HG03025 (cell line): ENCODE results near the gene ATP8B3.

Source experiments
- ATAC-seq: cut with Tn5 transposase; IDR thresholded peaks from one replicate; pipeline ENCODE4 v1.9.1; 2021; ENCODE audit warnings: mild to moderate bottlenecking, moderate library complexity; ENCODE audit not compliant: unreplicated experiment, low FRiP score

The ATP8B3 gene

DNA sequence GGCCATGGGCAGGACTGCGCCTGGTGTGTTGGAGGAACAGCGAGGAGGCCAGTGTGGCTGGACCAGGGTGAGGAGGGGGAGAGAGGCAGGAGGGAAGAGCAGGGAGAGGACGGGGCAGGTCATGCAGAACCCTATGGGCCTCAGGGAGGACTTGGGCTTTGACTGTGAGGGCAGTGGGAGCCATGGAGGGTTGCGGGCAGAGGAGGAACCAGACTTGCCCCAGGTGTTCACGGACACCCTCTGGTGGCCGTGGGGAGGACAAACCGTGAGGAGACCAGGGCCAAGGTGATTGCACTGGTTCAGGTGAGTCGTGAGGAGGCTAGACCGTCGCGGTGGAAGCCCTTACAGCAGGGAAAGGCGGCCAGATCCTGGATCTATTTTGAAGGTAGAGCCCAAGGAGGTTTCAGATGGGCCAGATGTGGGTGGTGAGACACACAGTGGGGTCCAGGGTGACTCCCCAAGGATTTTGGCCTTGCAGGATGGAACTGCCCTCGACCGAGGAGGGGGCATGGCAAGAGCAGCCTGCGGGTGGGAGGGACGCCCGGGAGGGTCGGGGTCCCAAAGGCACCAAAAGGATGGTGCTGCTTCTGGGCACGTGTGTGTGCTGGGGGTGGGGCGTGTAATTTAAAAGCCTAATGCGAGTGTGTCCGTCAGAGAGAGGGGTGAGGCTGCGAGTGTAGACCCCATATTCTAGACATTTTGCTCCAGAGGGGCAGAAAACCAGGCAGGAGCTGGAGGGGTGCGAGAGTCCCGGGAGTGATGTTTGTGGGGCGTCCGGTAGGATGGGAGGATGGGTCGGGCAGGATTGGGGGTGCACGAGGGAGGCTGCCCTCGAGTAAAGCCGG is 39.0 kb upstream of the ATP8B3 start:
- no peak for ATAC-seq

DNA sequence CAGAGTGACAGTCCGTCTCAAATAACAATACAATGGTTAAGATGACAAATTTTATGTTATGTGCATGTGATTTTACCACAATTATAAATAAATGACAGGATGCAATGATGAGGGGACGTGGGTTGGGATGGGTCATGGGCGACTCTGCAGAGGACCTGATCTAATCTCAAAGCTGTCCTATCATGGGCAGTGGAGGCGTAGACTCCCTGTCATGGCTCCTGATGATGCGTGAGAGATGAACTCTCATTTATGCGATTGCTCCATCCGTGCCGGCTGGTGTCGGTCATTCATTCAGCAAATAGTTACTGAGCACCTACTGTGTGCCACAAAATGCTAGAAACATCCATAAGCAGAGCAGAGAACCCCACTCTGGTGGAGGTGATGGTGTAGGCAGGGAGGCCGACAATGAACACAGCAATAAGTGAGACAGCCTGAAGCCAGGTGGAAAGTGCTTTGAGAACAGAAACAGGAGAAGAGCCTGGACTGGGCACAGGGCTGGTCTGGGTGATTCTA is 37.9 kb upstream of the ATP8B3 start:
- ATAC-seq = no peak

DNA sequence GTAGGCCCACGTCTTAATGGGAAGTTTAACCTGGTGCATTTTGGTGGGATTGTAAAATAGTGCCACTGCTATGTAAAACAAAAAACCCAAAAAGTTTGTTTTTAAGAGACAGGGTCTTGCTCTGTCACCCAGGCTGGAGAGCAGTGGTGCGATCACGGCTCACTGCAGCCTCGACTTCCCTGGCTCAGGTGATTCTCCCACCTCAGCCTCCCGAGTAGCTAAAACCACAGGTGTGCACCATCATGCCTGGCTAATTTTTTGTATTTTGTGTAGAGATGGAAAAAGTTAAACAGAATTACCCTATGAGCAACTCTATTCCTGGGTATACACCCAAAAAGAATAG is 37.0 kb upstream of the ATP8B3 start:
- no peak for ATAC-seq

DNA sequence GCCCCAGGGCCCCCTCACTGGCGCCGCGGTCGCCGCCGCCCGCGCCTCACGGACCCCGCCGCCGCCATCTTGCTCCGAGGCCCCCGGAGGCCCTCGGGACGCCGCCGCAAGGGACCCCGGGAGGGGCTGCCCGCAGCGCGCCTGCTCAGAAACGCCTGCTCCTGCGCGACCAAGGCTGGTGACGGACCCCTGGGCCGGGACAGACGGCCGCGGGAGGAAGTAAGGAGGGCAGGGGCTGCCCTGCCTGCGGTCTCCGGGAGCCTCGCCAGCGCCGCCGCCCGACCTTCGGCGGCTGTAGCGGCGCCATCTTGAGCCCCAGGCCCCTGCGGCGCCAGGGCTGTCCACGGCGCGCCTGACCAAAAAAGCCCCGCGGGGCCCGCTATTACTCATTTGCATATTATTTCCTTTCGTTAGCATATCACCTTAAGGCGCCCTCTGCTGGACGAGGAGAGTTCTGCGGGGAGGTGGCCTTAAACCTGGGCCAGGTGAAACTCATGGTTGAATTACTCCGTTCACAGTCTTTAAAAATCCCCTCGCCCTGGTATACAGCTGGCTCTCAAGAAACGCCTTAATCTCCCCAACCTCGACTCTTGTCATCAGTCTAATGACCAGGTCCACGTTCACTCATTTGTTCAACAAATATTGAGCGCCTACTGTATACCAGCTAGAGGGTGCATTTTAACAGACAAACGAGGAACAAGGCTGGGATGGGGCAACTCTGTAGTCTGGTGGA is 36.5 kb upstream of the ATP8B3 start, which contains the start of gene REXO1:
Gene REXO1, minus strand, starts transcription at position 85 of the 733 bp plus-strand sequence. CDS start 125 bp downstream, outside the sequence.
- ATAC-seq = peak; percentile 51

DNA sequence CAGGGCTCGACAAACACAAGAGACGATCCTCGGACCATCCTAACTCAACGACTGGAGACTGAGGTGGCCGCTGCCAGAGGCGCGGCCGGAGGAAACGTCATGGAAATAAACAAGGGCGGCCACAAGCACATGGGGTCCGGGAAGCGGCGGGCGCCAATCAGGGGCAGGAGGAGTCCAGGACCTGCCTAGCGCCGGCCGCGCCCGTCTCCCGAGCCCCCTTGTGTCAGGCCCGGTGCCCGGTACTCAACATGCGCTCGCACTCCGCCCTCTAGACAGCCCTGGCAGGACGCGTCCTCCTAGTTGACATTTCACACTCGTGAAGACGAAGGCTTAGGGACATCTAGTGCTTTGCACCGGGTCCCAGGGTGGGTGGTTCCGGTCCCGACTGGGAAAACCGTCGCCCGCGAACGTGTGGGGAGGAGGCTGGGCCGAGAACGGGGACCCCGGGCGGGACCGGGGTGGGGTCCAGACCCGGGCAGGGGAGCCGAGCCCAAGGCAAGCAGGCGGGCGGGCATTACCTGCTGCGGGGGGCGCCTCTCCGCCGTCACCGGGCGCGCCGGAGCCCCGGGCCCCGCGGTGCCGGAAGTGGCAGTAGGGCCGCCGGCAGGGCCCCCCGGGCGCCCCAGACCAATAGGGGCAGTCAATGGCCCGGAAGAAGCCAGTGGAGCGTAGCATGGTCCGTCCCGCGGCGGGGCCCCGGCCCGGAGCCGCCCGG is 35.8 kb upstream of the ATP8B3 start:
- peak; percentile 18 for ATAC-seq

DNA sequence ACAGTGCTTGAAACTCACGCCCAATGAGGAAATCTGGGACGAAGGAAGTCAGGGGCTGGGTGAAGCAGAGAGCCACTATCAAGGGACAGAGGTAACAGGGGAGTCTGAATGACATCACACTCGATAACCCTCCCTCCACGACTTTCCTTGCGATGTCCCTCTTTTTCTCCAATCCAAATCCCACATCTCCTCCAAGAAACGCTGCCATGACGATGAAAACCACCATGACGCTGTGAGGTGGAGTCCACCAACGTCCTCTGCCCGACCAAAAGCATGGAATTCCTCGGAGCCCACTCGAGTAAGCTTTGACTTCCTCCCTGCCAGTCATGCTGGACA is 35.2 kb upstream of the ATP8B3 start:
- ATAC-seq = no peak

DNA sequence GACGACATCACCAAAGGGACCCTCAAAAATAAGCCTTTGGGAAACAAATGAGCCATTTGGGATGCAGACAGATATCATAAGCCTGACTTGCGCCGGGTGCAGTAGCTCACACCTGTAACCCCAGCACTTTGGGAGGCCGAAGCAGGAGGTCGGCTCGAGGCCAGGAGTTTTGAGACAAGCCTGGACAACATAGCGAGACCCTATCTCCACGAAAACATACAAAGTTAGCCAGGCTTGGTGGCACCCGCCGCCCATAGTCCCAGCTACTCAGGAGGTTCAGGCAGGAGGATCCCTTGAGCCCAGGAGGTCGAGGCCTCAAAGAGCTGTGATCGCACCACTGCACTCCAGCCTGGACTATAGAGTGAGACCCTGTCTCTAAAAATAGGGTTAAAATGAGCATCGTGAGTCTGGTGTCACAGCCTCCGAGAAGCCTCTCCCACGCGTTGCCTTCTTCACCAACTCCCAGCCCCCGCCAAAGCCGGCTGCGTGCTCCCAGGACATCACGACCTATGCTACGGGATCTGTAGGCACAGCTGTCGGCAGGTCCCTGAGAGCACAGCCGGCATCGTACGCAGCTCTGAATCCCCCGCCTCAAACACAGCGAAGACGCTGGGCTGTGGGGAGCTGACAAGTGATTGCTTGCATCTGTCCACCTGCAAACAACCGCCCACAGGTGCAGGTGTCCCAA is 34.6 kb upstream of the ATP8B3 start:
- no peak for ATAC-seq

DNA sequence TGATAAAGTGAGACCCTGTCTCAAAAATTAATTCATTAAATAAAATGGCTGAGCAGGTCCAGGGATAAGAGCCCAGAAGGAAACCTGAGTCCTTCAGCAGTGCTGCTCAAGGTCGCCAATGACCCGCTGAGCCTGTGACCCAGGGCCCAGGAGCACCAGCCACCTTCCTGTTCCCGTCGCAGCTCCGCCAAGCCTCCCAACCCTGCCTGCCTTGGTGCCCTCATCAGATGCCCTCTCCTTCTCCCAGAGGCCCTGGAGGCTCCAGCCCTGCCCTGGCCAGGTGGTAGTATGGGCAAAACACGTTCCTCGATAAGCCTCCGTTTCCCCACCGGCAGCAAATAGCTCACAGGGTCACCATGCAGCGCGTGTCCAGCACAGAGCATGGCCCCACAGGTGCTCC is 33.6 kb upstream of the ATP8B3 start:
- ATAC-seq = no peak

DNA sequence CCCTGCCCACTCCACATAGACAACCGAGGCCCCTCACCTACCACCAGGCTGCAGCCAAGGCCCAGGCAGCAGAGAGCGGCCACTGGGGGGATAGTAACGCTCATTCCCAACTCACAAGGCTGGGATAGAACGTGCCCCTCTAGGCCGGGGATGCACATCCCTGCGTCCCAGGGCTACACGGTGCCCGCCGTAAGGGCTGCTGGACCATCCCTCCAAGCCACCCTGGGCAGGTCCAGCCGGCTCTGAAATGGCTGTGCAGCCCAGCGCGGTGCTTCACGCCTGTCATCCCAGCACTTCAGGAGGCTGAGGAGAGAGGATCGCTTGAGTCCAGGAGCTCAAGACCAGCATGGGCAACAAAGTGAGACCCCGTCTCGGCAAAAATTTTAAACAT is 33.0 kb upstream of the ATP8B3 start:
- no peak for ATAC-seq

DNA sequence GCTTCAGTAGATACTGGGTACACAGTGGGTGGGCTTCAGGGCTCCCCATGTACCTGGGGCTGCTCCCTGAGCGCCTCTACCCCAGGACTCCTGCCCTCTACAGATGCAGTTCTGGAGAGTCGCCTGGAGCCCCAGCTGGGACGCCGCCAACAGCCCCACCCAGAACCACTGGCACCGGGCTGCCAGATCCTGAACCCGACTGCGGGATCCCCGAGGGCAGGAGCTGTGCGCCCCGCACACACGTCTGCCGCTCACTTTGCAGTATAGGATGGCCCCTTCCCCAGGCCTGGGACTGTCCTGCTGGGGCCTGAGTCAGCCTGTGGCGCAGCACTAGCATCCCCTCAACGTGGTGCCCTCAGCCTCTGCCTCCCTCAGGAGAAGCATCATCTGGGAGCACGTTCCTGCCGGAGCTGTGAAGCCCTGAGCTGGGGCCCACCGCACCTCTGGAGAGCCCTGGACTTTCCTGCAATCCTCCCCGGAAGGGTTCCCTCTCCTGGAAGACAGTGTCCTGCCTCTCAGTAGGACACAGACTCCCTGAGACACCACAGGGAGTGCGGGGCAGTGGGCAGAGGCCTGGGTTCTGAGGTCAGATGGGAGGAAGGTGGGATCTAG is 32.5 kb upstream of the ATP8B3 start:
- ATAC-seq = no peak

DNA sequence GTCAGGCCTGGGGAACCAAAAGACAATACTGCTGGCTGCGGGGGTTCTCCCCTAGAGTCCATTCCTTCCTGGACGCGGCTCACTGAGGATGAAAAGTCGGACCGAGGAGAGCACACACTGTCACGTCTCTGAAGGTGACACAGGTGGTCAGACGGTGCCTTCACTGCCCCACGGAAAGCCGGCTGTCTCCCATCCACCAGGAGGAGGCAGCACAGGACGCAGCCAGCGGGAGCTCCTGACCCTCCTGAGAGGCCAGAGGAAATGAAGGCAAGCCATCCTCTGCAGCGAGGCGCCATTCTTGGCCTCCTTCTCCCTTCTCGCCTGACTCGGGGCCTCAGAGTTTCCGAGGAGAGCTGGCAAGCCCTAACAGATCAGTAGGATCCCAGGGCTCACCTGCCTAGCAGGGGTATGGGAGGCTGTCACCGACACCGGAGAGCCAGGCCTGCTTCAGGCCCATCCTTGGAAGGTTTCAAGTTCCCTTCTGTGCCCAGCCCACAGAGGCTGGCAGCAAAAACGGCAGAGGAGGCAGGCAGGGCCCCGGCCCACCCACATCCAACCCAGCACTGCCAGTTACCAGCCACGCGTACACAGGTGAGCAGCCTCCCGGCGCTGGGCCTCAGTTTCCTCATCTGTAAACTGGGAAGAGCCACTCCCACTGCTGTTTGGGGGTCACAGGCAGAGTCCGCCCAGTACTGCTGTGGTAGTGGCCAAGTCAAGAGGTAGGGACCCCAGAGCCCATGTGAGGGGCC is 31.7 kb upstream of the ATP8B3 start:
- no peak for ATAC-seq

DNA sequence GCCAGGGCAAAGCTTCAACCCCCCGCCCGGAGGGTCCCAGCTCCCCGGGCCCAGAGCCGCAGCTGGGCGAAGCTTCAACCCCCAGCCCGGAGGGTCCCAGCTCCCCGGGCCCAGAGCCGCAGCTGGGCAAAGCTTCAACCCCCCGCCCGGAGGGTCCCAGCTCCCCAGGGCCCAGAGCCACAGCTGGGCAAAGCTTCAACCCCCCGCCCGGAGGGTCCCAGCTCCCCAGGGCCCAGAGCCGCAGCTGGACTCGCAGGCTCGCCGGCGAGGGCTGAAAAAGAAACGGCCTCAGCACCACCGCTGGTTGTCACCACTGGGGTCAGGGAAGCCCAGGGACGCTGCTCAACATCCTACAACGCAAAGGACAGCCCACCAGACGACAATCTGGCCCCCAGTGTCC is 31.0 kb upstream of the ATP8B3 start:
- ATAC-seq = no peak

DNA sequence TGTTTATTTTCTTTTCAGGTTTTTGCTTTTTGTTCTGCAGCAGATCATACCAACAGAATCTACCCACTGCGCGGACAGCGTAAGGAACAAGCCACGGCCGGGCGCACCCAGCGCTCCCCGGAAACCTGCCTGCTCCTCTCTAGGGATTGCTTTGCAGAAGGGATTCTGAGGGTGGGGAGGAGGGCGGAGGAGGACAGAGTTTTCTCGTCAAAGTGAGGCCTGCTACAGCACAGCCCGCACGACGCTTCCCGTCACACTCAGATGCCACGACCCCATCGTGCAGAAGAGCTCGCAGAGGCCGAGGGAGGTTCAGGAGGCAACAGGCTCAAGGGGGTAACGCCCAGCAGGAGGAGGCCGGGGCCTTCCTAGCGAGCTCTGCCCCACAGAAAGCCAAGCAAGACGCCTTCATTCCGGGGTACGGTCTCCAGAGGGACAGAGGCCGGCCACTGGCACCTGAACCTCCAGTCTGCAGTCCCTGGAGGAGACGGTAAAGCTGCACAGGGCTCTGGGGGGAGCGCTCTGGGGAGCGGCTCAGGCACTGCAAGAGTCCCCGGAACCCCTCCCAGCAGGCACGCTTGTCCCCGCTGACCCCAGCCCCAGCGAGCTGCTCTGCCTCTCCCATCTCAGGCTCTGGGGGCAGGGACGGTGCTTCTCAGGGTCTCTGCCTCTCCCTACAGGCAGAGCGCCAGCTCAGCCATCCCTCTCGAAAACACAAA is 29.3 kb upstream of the ATP8B3 start:
- ATAC-seq = no peak

DNA sequence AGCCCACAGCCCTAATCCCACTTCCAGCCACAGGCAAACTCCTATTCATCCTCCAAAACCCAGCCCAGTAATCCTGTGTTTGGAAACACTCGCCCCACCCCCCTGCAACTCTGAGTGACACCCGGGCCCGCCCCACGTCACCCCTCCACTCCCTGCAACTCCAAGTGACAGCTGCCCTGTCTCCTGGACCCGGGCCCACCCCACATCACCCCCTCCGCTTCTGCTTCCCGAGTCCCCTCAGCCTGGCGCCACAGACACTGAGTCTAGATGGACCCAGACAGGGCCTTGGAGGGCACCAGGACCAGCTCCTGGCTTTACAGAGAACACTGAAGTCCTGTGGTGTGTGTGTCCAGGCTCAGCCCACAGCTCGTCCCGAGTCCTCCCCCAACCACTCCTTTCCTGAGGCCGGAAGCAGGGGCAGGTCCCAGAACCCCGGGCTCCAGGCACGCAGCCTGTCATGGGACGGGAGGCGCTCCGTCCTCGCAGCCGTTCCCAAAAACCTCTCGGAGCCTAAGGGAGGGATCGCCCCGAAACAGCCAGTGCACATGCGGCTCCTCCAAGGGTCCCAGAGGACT is 28.6 kb upstream of the ATP8B3 start:
- ATAC-seq = no peak

DNA sequence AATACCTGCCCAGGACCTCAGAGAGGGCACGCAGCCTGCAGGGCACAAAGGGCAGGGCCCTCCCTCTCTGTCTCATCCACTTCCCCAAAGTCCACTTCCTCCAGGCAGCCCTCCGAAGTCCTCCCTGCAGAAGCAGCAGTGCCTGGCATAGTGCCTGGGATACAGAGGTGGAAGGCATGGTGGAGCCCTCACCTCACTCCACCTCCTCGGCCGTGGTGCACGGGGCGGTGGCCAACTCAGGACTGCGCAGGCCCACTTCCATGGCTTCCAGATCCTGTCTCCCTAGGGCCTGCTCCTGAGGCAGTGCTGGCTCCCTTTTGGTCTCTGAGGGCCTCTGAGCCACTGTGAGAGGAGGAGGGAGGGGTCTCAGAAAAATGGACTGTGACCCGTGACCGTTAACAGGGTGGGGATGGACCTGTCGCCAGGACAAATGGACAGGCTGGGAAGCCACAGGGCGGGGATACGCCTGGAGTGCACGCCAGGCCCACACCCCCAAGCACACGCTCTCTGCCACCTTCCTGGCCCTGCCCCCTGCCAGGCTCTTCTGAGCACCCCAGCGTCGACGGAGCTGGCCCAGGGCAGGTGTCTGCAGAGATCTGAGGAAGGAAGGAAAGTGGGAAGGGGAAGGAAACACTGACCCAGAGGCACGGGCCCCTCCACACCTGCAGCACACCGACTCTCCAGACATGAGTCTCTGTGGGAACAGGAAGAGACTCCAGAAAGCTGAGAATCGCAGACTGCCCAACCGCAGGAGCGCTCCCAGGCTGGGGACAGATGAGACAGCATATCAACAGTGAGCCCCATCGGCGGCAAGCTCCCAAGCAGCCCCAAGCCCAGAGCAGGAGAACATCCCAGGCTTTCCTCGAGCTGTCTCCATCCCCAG is 27.8 kb upstream of the ATP8B3 start:
- ATAC-seq = no peak

DNA sequence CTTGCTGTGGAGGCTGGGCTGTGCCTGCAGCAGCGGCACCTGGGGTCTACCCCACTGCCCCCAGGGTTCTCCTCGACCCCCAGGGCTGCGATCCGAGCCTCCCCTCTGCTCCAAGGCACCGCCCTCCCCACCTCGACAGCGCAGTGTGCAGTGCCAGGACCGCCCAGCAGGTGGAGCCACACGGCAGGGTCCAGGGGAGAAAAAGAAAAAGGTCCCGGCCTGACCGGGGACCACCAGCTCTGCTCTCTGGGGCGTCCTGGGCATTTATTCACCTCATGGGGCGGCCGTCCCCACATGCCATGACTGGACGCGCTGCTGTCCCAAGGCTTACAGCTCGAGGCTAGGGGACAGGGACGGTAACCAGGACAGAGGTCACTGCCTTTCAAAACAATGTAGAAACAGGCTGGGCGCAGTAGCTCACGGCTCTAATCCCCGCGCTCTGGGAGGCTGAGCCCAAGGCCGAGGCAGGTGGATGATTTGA is 25.6 kb upstream of the ATP8B3 start:
- no peak for ATAC-seq

DNA sequence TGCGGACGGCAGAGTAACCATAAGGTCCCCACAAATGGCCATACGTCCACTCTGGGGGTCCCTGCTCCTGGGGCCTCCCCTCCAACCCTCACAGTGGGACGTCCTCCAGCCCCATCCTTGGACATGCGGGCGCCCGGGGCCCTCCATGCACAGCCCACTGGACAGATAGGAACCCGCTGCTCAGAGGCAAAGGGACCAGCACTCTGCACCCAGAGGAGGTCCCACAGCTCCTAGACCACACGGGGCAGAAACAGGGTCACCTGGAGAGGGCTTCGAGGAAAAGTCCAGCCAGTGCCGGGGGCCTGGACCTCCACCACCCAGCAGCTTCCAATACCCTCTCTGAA is 25.1 kb upstream of the ATP8B3 start:
- ATAC-seq = no peak
